Right lobe of liver (tissue), 6 donors: ENCODE measurements around the gene WDR5B. TPM values are rescaled to one million over a fixed set of nuclear protein-coding genes. Genes with fewer than 3 reads are reported as not detected.
A peak's percentile ranks its signal among the peaks of the same experiment; 100 is the strongest.

Experiments
- ATAC-seq, 4 donors: fragments of 200-7000 bp; cut with Tn5 transposase; one replicate each; pipeline ENCODE4 v1.9.1; 2020; ENCODE audit warnings: mild to moderate bottlenecking in 4 of 4, moderate library complexity in 4 of 4
- DNase-seq, 3 donors: peaks; one replicate each; pipeline ENCODE4 v3.0.0-alpha.2; 2020
- H3K27ac ChIP-seq, 3 donors: fragments of 200-600 bp; one replicate each; pipeline ENCODE4 v1.8.0; 2022
- H3K27me3 ChIP-seq, 2 donors: fragments of 200-600 bp; one replicate each; pipeline ENCODE4 v1.8.0; 2022
- H3K36me3 ChIP-seq, 4 donors: fragments of 200-600 bp; sonication (generic) in 1 of 4; one replicate each; pipeline versions ENCODE4 v1.5.1 to v1.8.0; 2017 to 2022; ENCODE audit warnings: control low read depth in 1 of 4
- H3K4me1 ChIP-seq, 4 donors: fragments of 200-600 bp; sonication (generic) in 1 of 4; one replicate each; pipeline versions ENCODE4 v1.5.1 to v1.8.0; 2017 to 2022; ENCODE audit warnings: control low read depth in 1 of 4
- H3K4me3 ChIP-seq, 3 donors: fragments of 200-600 bp; one replicate each; pipeline ENCODE4 v1.8.0; 2022
- H3K9me3 ChIP-seq, 4 donors: fragments of 200-600 bp; sonication (generic) in 1 of 4; one replicate each; pipeline versions ENCODE4 v1.5.1 to v1.8.0; 2017 to 2022; ENCODE audit warnings: control low read depth in 1 of 4
- CTCF ChIP-seq, 4 donors: fragments of 200-600 bp in 3 of 4; fragments of 450-650 bp in 1 of 4; IDR thresholded peaks; one replicate each; pipeline versions ENCODE4 v1.5.1 to v1.8.0; 2016 to 2022; ENCODE audit warnings: antibody characterized with exemption in 4 of 4, mild to moderate bottlenecking in 2 of 4
- POLR2A ChIP-seq: fragments of 450-650 bp; IDR thresholded peaks from one replicate; pipeline ENCODE4 v1.6.1; 2017; ENCODE audit warnings: antibody characterized with exemption, mild to moderate bottlenecking
- WGBS: methylation state at CpG from one replicate; pipeline ENCODE4 v1.1.6; 2018; ENCODE audit warnings: low coverage, low lambda C conversion rate; ENCODE audit not compliant: insufficient coverage; ENCODE audit errors: missing lambda C conversion rate; 5-methylcytosine and 5-hydroxymethylcytosine counted together
- intact Hi-C, 2 donors: fragments of 100-400 bp; cut with DNase I; formaldehyde crosslinking; loops; one replicate each; pipeline versions ENCODE4 v1.11.2 to v1.14.1; 2022
- total RNA-seq, 6 experiments: library from RNA; depleted of rRNA in 2 of 6; stranded (reverse); fragments of >200 nt in 2 of 6; fragmentation: NEBNext Ultra II Directional in 3 of 6; extraction: Animal tissue kit (Norgen Biotek cat#: 25700) in 3 of 6; gene quantifications; one replicate each; pipeline versions ENCODE4 v1.1.0 to v1.2.4, GENCODE V29; 2016 to 2023
- donor health status: DM: no; HTN: yes; CAD: no.
- donor health status: DM: no; HTN: no; CAD: no.
- donor health status: DM: no; HTN: no; CAD: no.
- donor health status: DM: no; HTN: yes; CAD: no.
- donor health status: DM: no; HTN: yes; CAD: no.

The WDR5B gene
- total RNA-seq, 6 experiments from 2014 or later, result 1.4 to 4.0 (median 2.1) TPM

GRCh38 chr3:122421836-122422235 is 6.0 kb upstream of the WDR5B start:
- Histone ChIP-seq H3K27ac (no peak overlapping the region), H3K4me3 (no peak overlapping the region), H3K4me1 (peaks cover 0 to 5% (median 0%) of the 10 kb centered on the region in 4 donors), H3K36me3 (peaks cover 0 to 27% (median 10%) of the 10 kb centered on the region in 4 donors), H3K9me3 (no peaks in the 10 kb centered on the region), H3K27me3 (no peaks in the 10 kb centered on the region)
- intact Hi-C loops, result loop anchor here in 1 of 2 donors (10.0 kb wide), 1 partner anchor 113 kb away; no protein-coding TSS in a partner anchor
- TF ChIP-seq POLR2A (no peak), CTCF (IDR thresholded peaks at IDR 0.05) (no peak)
- ATAC-seq (no peak), DNase-seq (no peak)
- 100% methylated on average over 2 of the region's 2 CpGs for WGBS

- 86% methylated on average over 3 of the region's 4 CpGs for WGBS
- DNase-seq (no peak), ATAC-seq (no peak)
- TF ChIP-seq CTCF (IDR thresholded peaks at IDR 0.05) (no peak), POLR2A (no peak)
- H3K4me3 ChIP-seq, result no peak overlapping the region
- H3K9me3 ChIP-seq, result no peaks in the 10 kb centered on the region
- H3K27ac ChIP-seq, result no peak overlapping the region
- intact Hi-C loops, result loop anchor here in 1 of 2 donors (10.0 kb wide), 1 partner anchor 114 kb away; no protein-coding TSS in a partner anchor
- H3K27me3 ChIP-seq, result no peaks in the 10 kb centered on the region
- peaks cover 0 to 20% (median 4%) of the 10 kb centered on the region in 4 donors for H3K36me3 ChIP-seq
- peaks cover 0 to 5% (median 0%) of the 10 kb centered on the region in 4 donors for H3K4me1 ChIP-seq
These were observed 5.2 kb upstream of the WDR5B start for GRCh38 chr3:122421101-122421500.

GRCh38 chr3:122416966-122417365 is 1.1 kb upstream of the WDR5B start:
- TF ChIP-seq POLR2A, result no peak
- TF ChIP-seq CTCF (IDR thresholded peaks at IDR 0.05), result no peak
- intact Hi-C loops, result no loop called here
- peak overlapping the region; percentile 75 to 91 (median 83) for H3K27ac ChIP-seq
- H3K27me3 ChIP-seq, result no peaks in the 10 kb centered on the region
- 60% methylated on average over 12 of the region's 14 CpGs for WGBS
- H3K9me3 ChIP-seq, result no peaks in the 10 kb centered on the region
- peaks cover 0 to 19% (median 5%) of the 10 kb centered on the region in 4 donors for H3K4me1 ChIP-seq
- ATAC-seq (no peak), DNase-seq (peak in 1 of 3 donors; percentile 23)
- peak overlapping the region; percentile 73 to 84 (median 73) for H3K4me3 ChIP-seq
- no peaks in the 10 kb centered on the region for H3K36me3 ChIP-seq

GRCh38 chr3:122415104-122415744 is 638 bp downstream of the WDR5B start:
- Histone ChIP-seq H3K27ac (peak overlapping the region; percentile 75 to 91 (median 83)), H3K4me1 (peaks cover 0 to 19% (median 5%) of the 10 kb centered on the region in 4 donors), H3K27me3 (no peaks in the 10 kb centered on the region), H3K9me3 (no peaks in the 10 kb centered on the region), H3K36me3 (peaks cover 0 to 5% (median 2%) of the 10 kb centered on the region in 4 donors), H3K4me3 (peak overlapping the region; percentile 73 to 84 (median 73))
- DNase-seq, result no peak
- ATAC-seq, result peak; percentile 15 to 41 (median 33)
- 22% methylated on average over 10 of the region's 10 CpGs for WGBS
- TF ChIP-seq POLR2A (no peak), CTCF (IDR thresholded peaks at IDR 0.05) (no peak)
- intact Hi-C loops, result no loop called here
